NT2/D1 (cell line): ENCODE measurements around the gene NAE1.
A peak's percentile ranks its signal among the peaks of the same experiment; 100 is the strongest.

Source experiments
- DNase-seq: peaks from one replicate; pipeline ENCODE4 v3.0.0-alpha.2; 2011; ENCODE audit warnings: low read depth, low spot score
- H3K27me3 ChIP-seq: 2 replicates; pipeline ENCODE4 v1.6.0; 2011; ENCODE audit warnings: mild to moderate bottlenecking; ENCODE audit not compliant: insufficient read length, insufficient read depth
- H3K36me3 ChIP-seq: 2 replicates; pipeline ENCODE4 v1.6.1; 2011; ENCODE audit warnings: mild to moderate bottlenecking, low read length, mixed read lengths; ENCODE audit not compliant: insufficient read depth, insufficient read length
- H3K4me1 ChIP-seq: 2 replicates; pipeline ENCODE4 v1.5.1; 2011; ENCODE audit not compliant: insufficient read depth, insufficient read length
- H3K4me3 ChIP-seq: 2 replicates; pipeline ENCODE4 v1.5.1; 2011; ENCODE audit warnings: low read depth; ENCODE audit not compliant: insufficient read length
- H3K9ac ChIP-seq: 2 replicates; pipeline ENCODE4 v1.6.0; 2011; ENCODE audit warnings: low read depth; ENCODE audit not compliant: insufficient read length
- H3K9me3 ChIP-seq: 2 replicates; pipeline ENCODE4 v1.5.1; 2011; ENCODE audit warnings: mild to moderate bottlenecking, low read length; ENCODE audit not compliant: insufficient read depth
- SUZ12 ChIP-seq: IDR thresholded peaks from 2 replicates; pipeline ENCODE4 v1.6.1; 2011; ENCODE audit not compliant: insufficient read length, insufficient read depth; ENCODE audit errors: extremely low read depth
- YY1 ChIP-seq: IDR thresholded peaks from 2 replicates; pipeline ENCODE4 v1.6.1; 2011; ENCODE audit not compliant: insufficient read length, insufficient read depth
- ZNF274 ChIP-seq: IDR thresholded peaks from 2 replicates; pipeline ENCODE4 v1.6.1; 2011; ENCODE audit warnings: mild to moderate bottlenecking, low read depth, low read length

Gene NAE1

GRCh38 chr16:66848172-66848571, 17.4 kb upstream of the NAE1 start:
- Histone ChIP-seq H3K4me1 (peaks cover 3% of the 10 kb centered on the region), H3K9ac (no peak overlapping the region), H3K4me3 (no peak overlapping the region), H3K9me3 (no peaks in the 10 kb centered on the region), H3K27me3 (peaks cover 51% of the 10 kb centered on the region), H3K36me3 (no peaks in the 10 kb centered on the region)
- TF ChIP-seq ZNF274 (no peak), YY1 (no peak), SUZ12 (no peak)
- no peak for DNase-seq

GRCh38 chr16:66847533-66848067, 16.8 kb upstream of the NAE1 start:
- Histone ChIP-seq H3K9ac (no peak overlapping the region), H3K4me3 (no peak overlapping the region), H3K27me3 (peaks cover 57% of the 10 kb centered on the region), H3K9me3 (no peaks in the 10 kb centered on the region), H3K4me1 (peaks cover 7% of the 10 kb centered on the region), H3K36me3 (no peaks in the 10 kb centered on the region)
- no peak for DNase-seq
- TF ChIP-seq SUZ12, result no peak
- TF ChIP-seq YY1, result no peak
- no peak for TF ChIP-seq ZNF274

DNA sequence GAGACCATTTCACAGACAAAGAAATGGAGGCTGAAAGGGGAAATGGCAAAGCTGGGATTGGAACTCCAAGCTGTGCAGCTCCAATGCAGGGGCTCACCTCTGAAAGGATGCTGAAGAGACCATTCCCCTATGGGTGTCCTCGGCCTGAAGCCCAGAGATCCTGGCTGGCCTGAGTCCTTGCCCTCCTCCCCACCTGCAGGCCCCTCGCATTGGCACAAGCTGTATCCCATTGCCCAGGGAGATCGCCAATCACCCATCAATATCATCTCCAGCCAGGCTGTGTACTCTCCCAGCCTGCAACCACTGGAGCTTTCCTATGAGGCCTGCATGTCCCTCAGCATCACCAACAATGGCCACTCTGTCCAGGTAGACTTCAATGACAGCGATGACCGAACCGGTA, 16.1 kb upstream of the NAE1 start:
- DNase-seq, result no peak
- Histone ChIP-seq H3K4me3 (no peak overlapping the region), H3K36me3 (no peaks in the 10 kb centered on the region), H3K9ac (no peak overlapping the region), H3K9me3 (no peaks in the 10 kb centered on the region), H3K27me3 (peaks cover 63% of the 10 kb centered on the region), H3K4me1 (peaks cover 7% of the 10 kb centered on the region)
- TF ChIP-seq SUZ12 (no peak), ZNF274 (no peak), YY1 (no peak)

GRCh38 chr16:66846266-66846665, 15.5 kb upstream of the NAE1 start:
- DNase-seq, result no peak
- Histone ChIP-seq H3K4me3 (no peak overlapping the region), H3K9ac (no peak overlapping the region), H3K36me3 (no peaks in the 10 kb centered on the region), H3K27me3 (peaks cover 68% of the 10 kb centered on the region), H3K9me3 (no peaks in the 10 kb centered on the region), H3K4me1 (peaks cover 7% of the 10 kb centered on the region)
- TF ChIP-seq YY1 (no peak), SUZ12 (no peak), ZNF274 (no peak)

DNA sequence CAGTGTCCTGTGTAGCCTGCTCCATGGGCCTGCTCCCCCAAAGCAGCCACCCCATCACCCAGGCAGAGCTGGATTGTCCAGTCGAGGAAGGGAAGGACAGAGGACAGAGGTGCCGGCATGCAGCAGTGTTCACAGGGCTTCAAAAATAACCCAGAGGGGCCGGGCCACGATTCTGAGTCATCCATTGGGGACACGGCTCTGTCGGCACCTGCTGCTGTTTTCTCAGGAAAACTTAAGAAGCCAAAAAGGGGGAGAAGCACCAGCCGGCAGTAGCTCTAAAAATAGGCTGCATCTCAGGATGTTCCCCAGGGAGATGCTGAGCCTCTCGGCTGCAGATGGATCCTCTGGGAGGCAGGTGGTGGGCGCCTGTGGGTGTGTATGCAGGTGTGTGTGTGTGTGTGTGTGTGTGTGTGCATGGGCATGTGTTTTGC, 15.0 kb upstream of the NAE1 start:
- Histone ChIP-seq H3K9ac (no peak overlapping the region), H3K27me3 (peaks cover 73% of the 10 kb centered on the region), H3K4me1 (peaks cover 7% of the 10 kb centered on the region), H3K4me3 (no peak overlapping the region), H3K36me3 (no peaks in the 10 kb centered on the region), H3K9me3 (no peaks in the 10 kb centered on the region)
- TF ChIP-seq SUZ12 (no peak), ZNF274 (no peak), YY1 (no peak)
- no peak for DNase-seq

- Histone ChIP-seq H3K27me3 (peaks cover 76% of the 10 kb centered on the region), H3K4me1 (peaks cover 7% of the 10 kb centered on the region), H3K36me3 (no peaks in the 10 kb centered on the region), H3K9me3 (no peaks in the 10 kb centered on the region), H3K9ac (peak overlapping the region; percentile 68), H3K4me3 (peak overlapping the region; percentile 63)
- no peak for DNase-seq
- TF ChIP-seq YY1 (no peak), ZNF274 (no peak), SUZ12 (no peak)
Observed at GRCh38 chr16:66845080-66845410, 14.3 kb upstream of the NAE1 start.

GRCh38 chr16:66844342-66845079, 13.7 kb upstream of the NAE1 start, which contains the start of gene CA7:
Gene CA7, plus strand, starts transcription at chr16:66844414. Its CDS starts 74 bp downstream, at chr16:66844488.
- H3K9ac ChIP-seq, result peak within 1 kb of the TSS; percentile 68

More at GRCh38 chr16:66844342-66845079, 13.7 kb upstream of the NAE1 start, which contains the start of gene CA7:
- Histone ChIP-seq H3K4me3 (peak within 1 kb of the TSS; percentile 63), H3K27me3 (peaks cover 76% of the 10 kb centered on the region), H3K4me1 (peaks cover 7% of the 10 kb centered on the region), H3K9me3 (no peaks in the 10 kb centered on the region), H3K36me3 (no peaks in the 10 kb centered on the region)
- peak; percentile 14 for TF ChIP-seq SUZ12
- no peak for TF ChIP-seq ZNF274
- no peak for DNase-seq
